GM19099 (cell line): ENCODE data around the gene PHYHD1.

Experiments
- POLR2A ChIP-seq: IDR thresholded peaks from 3 replicates; pipeline ENCODE4 v1.6.1; 2011; ENCODE audit warnings: low read depth; ENCODE audit not compliant: insufficient read length; ENCODE audit errors: extremely low read depth

Gene PHYHD1

GRCh38 chr9:128920381-128921058 is at the start of gene PHYHD1:
TSS of gene PHYHD1 (plus strand) at chr9:128920982. CDS start at chr9:128922324, 1,342 bp downstream.
- TF ChIP-seq POLR2A, result no peak

GRCh38 chr9:128877852-128878251 is 42.9 kb upstream of the PHYHD1 start:
- TF ChIP-seq POLR2A, result no peak

DNA sequence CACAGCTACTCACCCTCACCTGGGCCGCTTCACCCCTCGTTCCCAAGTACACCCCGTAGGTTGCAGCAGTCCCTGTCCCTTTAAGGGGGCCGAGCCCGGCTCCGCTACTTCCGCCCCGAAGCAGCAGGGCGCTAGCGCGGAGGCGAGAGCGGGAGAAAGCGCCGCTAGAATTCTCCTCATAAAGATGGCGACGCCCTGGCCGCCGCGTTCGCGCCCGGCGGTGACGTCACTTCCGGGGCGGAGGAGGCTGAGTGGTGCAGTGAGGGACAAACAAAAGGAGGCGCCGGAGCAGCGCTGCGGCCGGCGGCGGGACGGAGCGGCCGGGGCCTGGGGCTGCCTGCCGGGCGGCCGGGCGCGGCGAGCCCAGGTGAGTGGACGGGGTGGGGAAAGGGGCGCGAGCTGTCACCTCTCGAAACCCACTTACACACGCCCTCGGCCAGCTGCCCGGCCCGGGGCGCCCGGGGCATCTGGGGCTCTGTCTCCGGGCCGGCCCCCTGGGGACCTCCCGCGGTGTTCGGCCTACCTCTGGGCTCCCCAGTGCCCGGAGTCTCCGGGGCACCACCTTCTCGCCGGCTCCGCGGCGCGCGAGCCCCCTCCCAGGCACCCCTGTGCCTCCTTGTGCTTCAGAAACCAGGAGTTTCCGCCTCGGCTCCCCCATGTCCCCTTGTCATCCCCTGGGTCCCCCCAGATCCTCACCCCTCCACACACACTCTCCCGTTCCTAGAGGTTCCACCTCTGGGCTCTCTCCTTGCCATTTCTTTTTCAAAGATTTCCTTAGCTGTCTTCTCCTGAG is 38.7 kb upstream of the PHYHD1 start, which contains the start of the genes KYAT1 and LRRC8A:
Gene KYAT1 (minus strand): TSS at position 67 of the 793 bp plus-strand sequence. CDS start 36,545 bp downstream, outside the sequence.
Gene LRRC8A (plus strand): TSS at position 250 of the 793 bp plus-strand sequence. CDS start 25,032 bp downstream, outside the sequence.
- TF ChIP-seq POLR2A, result peak; percentile 82

GRCh38 chr9:128882677-128883603 is 37.8 kb upstream of the PHYHD1 start:
- TF ChIP-seq POLR2A, result no peak

- no peak for TF ChIP-seq POLR2A
These were observed 36.6 kb upstream of the PHYHD1 start for GRCh38 chr9:128884164-128884563.

- TF ChIP-seq POLR2A, result no peak
These were observed 35.4 kb upstream of the PHYHD1 start for GRCh38 chr9:128885376-128885775.

- TF ChIP-seq POLR2A, result no peak
These were observed 35.0 kb upstream of the PHYHD1 start for GRCh38 chr9:128885798-128886197.

DNA sequence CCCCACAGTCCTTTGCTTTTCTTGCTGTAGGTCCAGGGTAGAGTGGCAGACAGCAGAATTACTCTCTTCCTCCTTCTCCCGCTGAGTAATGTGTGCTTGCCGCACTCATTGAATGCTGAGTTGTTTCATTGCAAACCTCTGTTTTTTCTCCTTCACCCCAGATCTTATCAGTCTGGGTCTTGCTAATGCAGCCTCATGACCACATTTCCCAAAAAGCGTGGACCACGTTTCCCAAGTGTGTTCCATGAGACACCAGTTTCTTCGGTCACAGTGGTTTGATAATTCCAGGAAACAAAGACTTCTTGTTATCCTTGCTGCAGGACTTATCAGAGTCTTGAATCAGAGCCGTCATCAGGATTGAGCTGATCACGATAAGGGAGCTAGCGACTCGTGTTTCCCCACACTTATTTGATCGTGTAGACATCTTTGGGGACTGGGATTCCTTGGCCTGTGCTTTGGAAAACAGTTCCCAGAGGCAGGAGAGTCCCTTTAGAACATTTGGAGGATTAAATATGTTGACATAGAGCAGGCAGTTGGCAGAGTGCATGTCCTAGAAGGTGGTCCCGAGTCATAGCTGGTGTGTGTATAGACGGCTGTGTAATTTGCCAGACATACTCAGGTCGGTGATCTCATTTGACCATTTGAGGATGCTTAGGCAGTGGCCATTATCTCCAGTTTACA is 34.4 kb upstream of the PHYHD1 start:
- TF ChIP-seq POLR2A, result no peak

DNA sequence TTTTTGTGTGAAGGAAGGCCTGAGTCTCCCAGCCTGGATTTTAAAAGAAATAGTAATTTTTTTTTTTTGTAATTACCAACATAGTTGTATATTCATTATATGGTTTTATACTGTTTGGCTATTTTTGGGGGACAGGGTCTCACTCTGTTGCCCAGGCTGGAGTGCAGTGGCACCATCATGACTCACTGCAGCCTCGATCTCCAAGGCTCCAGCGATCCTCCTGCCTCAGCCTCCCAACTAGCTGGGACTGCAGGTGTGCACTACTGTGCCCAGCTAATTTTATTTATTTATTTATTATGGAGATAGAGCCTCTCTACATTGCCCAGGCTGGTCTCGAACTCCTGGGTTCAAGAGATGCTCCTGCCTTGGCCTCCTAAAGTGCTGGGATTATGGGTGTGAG is 33.7 kb upstream of the PHYHD1 start:
- no peak for TF ChIP-seq POLR2A

- no peak for TF ChIP-seq POLR2A
These were observed 32.9 kb upstream of the PHYHD1 start for GRCh38 chr9:128887914-128888350.

DNA sequence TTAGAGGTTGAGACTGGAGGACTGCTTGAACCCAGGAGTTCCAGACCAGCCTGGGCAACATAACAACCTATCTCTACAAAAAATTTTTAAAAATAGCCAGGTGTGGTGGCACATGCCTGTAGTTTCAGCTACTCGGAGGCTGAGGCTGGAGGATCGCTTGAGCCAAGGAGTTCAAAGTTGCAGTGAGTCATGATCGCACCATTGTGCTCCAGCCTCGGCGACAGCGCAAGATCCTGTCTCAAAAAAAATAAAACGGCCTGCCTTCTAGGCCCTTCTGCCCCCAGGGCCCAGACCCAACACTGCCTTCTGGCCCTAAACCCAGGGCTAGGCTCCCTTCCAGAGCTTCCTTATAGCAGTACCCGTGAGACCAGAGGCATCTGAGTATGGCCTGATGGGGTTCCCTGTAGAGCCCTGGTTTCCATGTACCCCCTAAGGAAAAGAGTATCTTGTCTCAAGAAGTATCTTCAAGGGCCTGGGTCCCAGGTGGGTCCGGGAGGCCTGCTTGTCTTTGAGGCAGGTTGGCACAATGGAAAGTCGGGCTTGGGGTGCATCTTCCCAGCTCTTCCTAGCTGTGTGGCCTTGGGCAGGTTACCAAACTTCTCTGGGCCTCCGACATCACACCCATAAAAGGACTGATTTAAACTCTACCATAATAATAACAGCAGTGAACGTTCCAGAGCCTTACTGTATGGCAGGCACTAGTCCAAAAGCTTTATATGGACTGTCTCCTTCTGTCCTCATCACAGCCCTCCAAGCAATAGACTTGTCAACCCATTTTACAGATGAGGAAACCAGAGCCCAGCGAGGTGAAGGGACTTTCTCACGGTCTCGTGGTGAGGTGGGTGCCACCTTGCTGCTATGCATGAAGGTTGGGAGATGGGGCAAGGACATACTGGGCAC is 29.2 kb upstream of the PHYHD1 start:
- TF ChIP-seq POLR2A, result no peak

DNA sequence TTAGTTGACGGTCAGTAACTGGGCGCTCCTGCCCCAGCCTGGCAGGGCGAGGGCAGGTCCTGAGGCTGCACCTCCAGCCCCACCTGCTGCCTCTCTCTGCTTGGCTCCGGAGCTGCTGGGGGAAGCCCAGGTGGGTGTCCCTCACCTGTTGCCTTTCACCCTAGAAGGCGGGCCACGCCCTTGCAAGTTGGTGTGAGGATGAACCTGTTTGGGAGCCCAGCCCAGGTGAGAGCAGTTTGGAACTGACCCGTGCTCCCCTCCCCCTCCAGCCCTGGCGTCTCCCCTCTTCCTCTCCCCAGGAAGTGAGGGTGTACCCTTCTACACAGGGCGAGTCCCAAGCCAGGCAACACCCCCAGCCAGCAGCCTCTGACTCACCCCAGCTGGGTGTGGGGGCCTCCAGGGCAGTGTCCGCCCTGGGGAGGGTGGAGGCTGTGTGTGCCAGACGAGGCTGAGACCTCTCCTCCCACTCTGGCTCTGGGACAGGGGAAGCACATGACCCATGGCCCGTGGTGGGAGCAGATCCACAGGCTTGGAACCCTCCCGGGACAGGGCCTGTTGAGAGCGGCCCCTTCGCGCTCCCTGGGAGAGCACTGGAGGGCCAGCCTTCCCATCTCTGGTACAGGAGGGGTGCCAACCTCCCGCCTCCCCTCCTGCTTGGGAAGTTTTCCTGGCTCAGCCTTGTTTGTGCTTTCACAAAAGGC is 28.4 kb upstream of the PHYHD1 start:
- TF ChIP-seq POLR2A, result no peak

DNA sequence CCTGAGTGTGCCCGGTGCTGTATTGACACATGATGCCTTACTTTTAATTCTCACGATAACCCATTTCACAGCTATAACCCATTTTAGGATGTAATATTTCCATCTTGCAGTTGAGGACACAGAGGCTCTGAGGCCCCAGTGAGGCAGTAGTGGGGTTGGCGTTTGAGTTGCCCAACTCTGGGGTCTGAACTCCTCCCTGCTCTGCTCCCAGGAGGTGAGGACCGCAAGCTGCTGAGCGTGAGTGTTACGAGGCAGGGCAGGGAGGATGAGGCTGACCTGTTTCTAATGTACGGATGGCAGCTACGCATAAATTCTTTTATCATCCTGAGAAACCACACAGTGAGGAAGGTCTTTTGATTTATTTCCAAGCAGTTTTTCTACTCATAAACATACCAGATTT is 27.4 kb upstream of the PHYHD1 start:
- no peak for TF ChIP-seq POLR2A
